Neural progenitor cell (in vitro differentiated cells): ENCODE measurements around the gene NKTR.

Source experiments
- EZH2 ChIP-seq: fragments of 200-600 bp; sonication (generic); IDR thresholded peaks from 2 replicates; pipeline ENCODE4 v1.6.1; 2017; ENCODE audit warnings: antibody characterized with exemption, mild to moderate bottlenecking, moderate library complexity
- EZH2phosphoT487 ChIP-seq: fragments of 200-600 bp; sonication (generic); IDR thresholded peaks from 2 replicates; pipeline ENCODE4 v1.6.1; 2017; ENCODE audit warnings: antibody characterized with exemption
- TF ChIP-seq, protein P1 (sequence below): fragments of 200-600 bp; sonication (generic); IDR thresholded peaks from 2 replicates; pipeline ENCODE4 v1.5.1; 2017; ENCODE audit warnings: antibody characterized with exemption, mild to moderate bottlenecking

DNA sequence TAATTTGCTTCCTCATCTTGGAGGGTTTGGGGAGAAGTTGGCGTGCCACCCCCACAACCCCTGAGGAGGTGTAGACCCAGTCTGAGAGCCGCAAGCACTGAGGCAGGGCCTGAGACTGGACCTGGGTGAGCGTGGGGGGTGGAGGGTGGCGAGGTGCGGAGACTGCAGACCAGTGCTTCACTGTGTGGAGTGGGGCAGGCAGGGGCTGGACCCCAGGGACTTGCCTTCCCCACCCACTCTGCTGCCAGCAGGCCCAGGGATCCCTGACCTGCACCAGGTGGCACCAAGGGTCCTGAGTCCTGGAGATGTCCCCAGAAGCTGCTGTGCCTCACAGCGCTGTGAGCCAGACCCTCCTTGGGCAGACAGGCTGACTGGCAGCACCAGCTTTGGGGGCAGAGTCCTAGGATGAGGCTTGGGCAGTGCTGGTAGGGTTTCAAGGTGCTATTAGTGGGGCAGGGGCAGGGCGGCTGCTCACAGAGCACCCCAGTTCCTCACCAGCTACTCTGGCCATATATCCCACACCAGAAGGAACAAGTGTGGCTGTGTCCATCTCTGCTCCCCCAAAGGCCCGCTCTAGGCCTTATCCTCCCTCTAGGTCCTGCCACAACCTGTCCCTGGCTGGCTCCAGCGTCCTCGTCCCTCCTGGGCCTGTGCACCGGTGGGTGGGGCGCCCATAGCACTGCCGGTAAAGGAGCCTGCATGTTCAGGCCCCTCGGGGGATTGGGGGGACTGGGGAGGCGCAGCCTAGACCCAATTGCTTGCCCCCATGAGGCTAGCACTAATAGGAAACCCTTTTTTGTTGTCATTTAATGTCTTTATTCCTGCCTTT is 64.8 kb downstream of the NKTR start:
- TF ChIP-seq, protein P1, sequence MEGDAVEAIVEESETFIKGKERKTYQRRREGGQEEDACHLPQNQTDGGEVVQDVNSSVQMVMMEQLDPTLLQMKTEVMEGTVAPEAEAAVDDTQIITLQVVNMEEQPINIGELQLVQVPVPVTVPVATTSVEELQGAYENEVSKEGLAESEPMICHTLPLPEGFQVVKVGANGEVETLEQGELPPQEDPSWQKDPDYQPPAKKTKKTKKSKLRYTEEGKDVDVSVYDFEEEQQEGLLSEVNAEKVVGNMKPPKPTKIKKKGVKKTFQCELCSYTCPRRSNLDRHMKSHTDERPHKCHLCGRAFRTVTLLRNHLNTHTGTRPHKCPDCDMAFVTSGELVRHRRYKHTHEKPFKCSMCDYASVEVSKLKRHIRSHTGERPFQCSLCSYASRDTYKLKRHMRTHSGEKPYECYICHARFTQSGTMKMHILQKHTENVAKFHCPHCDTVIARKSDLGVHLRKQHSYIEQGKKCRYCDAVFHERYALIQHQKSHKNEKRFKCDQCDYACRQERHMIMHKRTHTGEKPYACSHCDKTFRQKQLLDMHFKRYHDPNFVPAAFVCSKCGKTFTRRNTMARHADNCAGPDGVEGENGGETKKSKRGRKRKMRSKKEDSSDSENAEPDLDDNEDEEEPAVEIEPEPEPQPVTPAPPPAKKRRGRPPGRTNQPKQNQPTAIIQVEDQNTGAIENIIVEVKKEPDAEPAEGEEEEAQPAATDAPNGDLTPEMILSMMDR, result no peak
- TF ChIP-seq EZH2 (no peak), EZH2phosphoT487 (no peak)
